ENCODE data around the gene SYT11. TPM values are rescaled to one million over a fixed set of nuclear protein-coding genes. Genes with fewer than 3 reads are reported as not detected.
"Not testable (repeated sequence)": the region's sequence is repeated elsewhere in the genome, so short reads cannot be mapped to it uniquely, and the experiment has no call there.

The SYT11 gene
- total RNA-seq = 10 to 100 TPM; 29.3 to 43.9 TPM

- Mint-ChIP-seq H3K4me1 (ENCODE audit: low read depth in 2 of 2) (peaks cover 44 to 56% of the 10 kb centered on the region in 2 donors), H3K4me3 (peak within 1 kb of the TSS; percentile 96), H3K36me3 (peaks cover 5% of the 10 kb centered on the region), H3K27ac (peak within 1 kb of the TSS; percentile 96 to 99), H3K27me3 (no peaks in the 10 kb centered on the region), H3K9me3 (no peaks in the 10 kb centered on the region)
- ATAC-seq (peak; percentile 87 to 90), DNase-seq (ENCODE audit: low spot score) (peak; percentile 95)
These were observed at the start of gene SYT11 for GRCh38 chr1:155859234-155859829. Gene SYT11 (plus strand): TSS chr1:155859567. CDS start chr1:155859762, 195 bp downstream.

DNA sequence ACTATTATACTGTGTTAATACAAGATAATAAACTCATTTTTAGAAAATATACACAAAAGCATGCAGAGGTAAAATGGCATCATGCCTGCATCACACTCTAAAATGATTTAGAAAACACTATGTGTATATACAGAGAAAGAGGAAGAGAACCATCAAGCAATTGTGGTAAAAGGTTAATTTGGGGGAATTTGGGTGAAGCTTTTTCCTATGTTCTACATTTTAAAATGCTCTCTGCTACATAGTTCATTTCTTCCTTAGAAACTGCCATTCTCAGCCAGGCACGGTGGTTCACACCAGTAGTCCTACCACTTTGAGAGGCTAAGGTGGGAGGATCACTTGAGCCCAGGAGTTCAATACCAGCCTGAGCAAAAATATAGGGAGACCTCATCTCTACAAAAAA, 46.5 kb upstream of the SYT11 start:
- no peak for ATAC-seq
- no peaks in the 10 kb centered on the region for H3K9me3 Mint-ChIP-seq
- H3K36me3 Mint-ChIP-seq = peaks cover 21% of the 10 kb centered on the region
- H3K27me3 Mint-ChIP-seq = no peaks in the 10 kb centered on the region
- no peak for DNase-seq (ENCODE audit: low spot score)
- no peaks in the 10 kb centered on the region for H3K4me1 Mint-ChIP-seq (ENCODE audit: low read depth in 2 of 2)
- no peak overlapping the region for H3K27ac Mint-ChIP-seq
- no peak overlapping the region for H3K4me3 Mint-ChIP-seq

DNA sequence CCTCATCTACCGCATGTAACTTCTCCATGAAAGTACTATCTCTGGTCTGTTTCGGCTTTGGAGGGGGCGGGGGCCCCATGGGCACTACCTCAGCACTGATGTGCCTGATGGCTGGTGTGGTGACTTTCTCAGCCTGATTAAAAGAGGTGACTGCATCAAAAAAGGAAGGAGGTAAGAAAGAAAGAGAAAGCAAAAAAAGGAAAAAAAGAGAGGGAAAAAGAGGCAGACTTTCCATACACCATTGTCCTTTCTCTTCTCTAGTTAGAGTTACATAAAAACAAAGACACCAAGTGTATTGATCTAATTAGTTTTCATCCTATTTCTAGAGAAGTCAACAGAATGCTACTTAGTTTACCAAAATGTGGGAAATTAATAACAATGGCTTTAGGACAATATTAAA, 45.7 kb upstream of the SYT11 start:
- no peak for ATAC-seq
- H3K4me1 Mint-ChIP-seq (ENCODE audit: low read depth in 2 of 2) = no peaks in the 10 kb centered on the region
- H3K27me3 Mint-ChIP-seq = no peaks in the 10 kb centered on the region
- peaks cover 21% of the 10 kb centered on the region for H3K36me3 Mint-ChIP-seq
- H3K9me3 Mint-ChIP-seq = no peaks in the 10 kb centered on the region
- H3K27ac Mint-ChIP-seq = no peak overlapping the region
- no peak for DNase-seq (ENCODE audit: low spot score)
- no peak overlapping the region for H3K4me3 Mint-ChIP-seq

DNA sequence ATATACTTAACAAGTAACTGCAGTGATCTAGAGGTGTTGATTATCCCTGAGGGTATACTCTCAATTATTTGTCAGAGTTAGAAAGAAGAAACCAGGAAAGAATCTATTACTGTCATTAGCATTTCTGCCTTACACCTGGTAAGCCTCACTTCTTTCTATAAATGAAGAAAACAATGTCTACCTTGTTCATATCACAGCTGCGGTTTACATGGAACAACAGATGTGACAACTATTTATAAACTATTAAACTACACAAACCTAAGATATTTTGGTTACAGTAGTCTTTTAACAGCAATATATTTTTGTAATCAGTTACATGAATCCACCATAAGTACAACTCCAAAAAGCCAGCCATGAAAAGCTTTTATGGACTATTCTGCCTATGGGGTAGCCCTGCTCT, 43.0 kb upstream of the SYT11 start:
- Mint-ChIP-seq H3K4me1 (ENCODE audit: low read depth in 2 of 2) (no peaks in the 10 kb centered on the region), H3K9me3 (no peaks in the 10 kb centered on the region), H3K4me3 (no peak overlapping the region), H3K27ac (no peak overlapping the region), H3K27me3 (no peaks in the 10 kb centered on the region), H3K36me3 (peaks cover 28% of the 10 kb centered on the region)
- no peak for ATAC-seq
- no peak for DNase-seq (ENCODE audit: low spot score)

DNA sequence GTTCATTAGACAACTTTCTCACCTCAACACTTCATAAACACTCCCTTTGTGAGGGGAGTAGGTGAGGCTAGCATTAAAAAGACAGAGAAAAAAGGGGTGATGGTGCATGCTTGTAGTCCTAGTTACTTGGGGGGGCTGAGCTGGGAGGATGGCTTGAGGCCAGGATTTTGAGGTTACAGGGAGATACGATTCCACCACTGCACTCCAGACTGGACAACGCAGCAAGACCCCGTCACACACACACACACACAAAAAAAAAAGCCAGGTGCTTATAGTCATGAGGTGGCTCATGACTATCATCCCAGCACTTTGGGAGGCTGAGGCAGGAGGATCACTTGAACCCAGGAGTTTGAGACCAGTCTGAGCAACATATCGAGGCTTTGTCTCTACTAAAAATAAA, 31.9 kb upstream of the SYT11 start:
- Mint-ChIP-seq H3K4me3 (no peak overlapping the region), H3K36me3 (peaks cover 9% of the 10 kb centered on the region), H3K27me3 (no peaks in the 10 kb centered on the region), H3K9me3 (no peaks in the 10 kb centered on the region), H3K4me1 (ENCODE audit: low read depth in 2 of 2) (peaks cover 0 to 3% of the 10 kb centered on the region in 2 donors), H3K27ac (peak overlapping the region in 1 of 2 donors; percentile 17)
- ATAC-seq (no peak), DNase-seq (ENCODE audit: low spot score) (no peak)

- no peak for ATAC-seq
- Mint-ChIP-seq H3K36me3 (peaks cover 8% of the 10 kb centered on the region), H3K4me3 (no peak overlapping the region), H3K27me3 (no peaks in the 10 kb centered on the region), H3K27ac (no peak overlapping the region), H3K9me3 (no peaks in the 10 kb centered on the region), H3K4me1 (ENCODE audit: low read depth in 2 of 2) (peaks cover 10 to 19% of the 10 kb centered on the region in 2 donors)
- no peak for DNase-seq (ENCODE audit: low spot score)
These were observed 27.9 kb upstream of the SYT11 start for GRCh38 chr1:155831279-155831976.

GRCh38 chr1:155833665-155834295, 25.6 kb upstream of the SYT11 start:
- Mint-ChIP-seq H3K9me3 (no peaks in the 10 kb centered on the region), H3K27me3 (no peaks in the 10 kb centered on the region), H3K4me1 (ENCODE audit: low read depth in 2 of 2) (peaks cover 21 to 27% of the 10 kb centered on the region in 2 donors), H3K27ac (no peak overlapping the region), H3K4me3 (no peak overlapping the region), H3K36me3 (peaks cover 5% of the 10 kb centered on the region)
- DNase-seq (ENCODE audit: low spot score) = no peak
- ATAC-seq = no peak

DNA sequence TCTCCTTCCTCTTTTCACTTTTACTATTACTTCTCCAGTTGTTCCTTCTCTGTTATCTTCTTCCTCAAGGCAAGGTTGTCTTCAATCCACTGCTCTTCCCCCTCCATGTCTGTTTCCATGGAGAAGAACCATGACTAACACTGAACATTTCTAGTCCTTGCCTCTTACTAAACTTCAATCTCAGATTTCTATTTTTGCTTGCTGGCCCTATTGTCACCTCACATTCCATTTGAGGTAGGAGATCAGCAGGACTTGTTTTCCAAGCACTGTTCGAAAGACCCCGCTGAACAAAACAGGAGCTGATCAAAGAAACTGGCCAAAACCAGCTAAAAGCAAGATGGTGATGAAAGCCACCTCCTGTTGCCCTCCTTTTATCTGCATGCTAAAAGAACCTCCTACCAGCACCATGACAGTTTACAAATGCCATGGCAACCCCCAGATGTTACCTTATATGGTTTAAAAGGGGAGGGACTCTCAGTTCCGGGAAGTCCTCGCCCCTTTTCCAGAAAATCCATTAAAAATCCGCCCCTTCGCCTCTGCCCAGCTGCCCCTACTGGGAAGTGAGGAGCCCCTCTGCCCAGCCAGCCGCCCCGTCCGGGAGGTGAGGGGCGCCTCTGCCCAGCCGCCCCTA, 25.0 kb upstream of the SYT11 start:
- Mint-ChIP-seq H3K4me1 (ENCODE audit: low read depth in 2 of 2) (peaks cover 21 to 27% of the 10 kb centered on the region in 2 donors), H3K27ac (no peak overlapping the region), H3K4me3 (no peak overlapping the region), H3K27me3 (no peaks in the 10 kb centered on the region), H3K9me3 (no peaks in the 10 kb centered on the region), H3K36me3 (peaks cover 5% of the 10 kb centered on the region)
- ATAC-seq = no peak
- no peak for DNase-seq (ENCODE audit: low spot score)

- H3K4me3 Mint-ChIP-seq; H3K27me3 Mint-ChIP-seq; H3K36me3 Mint-ChIP-seq; H3K9me3 Mint-ChIP-seq; ATAC-seq; DNase-seq (ENCODE audit: low spot score); H3K27ac Mint-ChIP-seq: not testable (repeated sequence)
- H3K4me1 Mint-ChIP-seq (ENCODE audit: low read depth in 2 of 2) = peaks cover 21 to 29% of the 10 kb centered on the region in 2 donors
These were observed 24.4 kb upstream of the SYT11 start for GRCh38 chr1:155834927-155835399.

DNA sequence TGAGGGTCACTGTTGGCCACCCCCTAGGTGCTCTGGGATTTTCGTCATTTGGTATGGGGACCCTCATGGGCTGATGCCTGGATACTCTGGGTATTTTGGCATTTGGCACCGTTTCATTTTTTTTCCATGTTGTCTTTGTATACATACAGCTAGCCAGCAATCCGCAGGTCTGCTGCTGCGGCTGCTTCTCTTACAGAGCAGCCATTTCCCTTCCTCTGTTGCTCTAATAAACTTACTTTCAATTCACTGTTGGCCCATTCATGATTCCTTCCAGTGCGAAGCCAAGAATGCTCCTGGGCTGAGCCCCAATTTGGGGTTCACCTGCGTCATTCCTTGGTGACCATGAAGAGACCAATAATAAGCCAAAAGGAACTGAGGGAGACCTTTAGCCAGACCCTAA, 23.8 kb upstream of the SYT11 start:
- Mint-ChIP-seq H3K36me3 (peaks cover 5% of the 10 kb centered on the region), H3K27ac (no peak overlapping the region), H3K4me3 (no peak overlapping the region), H3K4me1 (ENCODE audit: low read depth in 2 of 2) (peaks cover 21 to 30% of the 10 kb centered on the region in 2 donors), H3K9me3 (no peaks in the 10 kb centered on the region), H3K27me3 (no peaks in the 10 kb centered on the region)
- ATAC-seq (no peak), DNase-seq (ENCODE audit: low spot score) (no peak)

GRCh38 chr1:155840386-155840785, 19.0 kb upstream of the SYT11 start:
- Mint-ChIP-seq H3K4me3 (no peak overlapping the region), H3K4me1 (ENCODE audit: low read depth in 2 of 2) (peaks cover 40 to 44% of the 10 kb centered on the region in 2 donors), H3K9me3 (no peaks in the 10 kb centered on the region), H3K36me3 (peaks cover 6% of the 10 kb centered on the region), H3K27me3 (no peaks in the 10 kb centered on the region), H3K27ac (peak overlapping the region in 1 of 2 donors; percentile 32)
- DNase-seq (ENCODE audit: low spot score) (no peak), ATAC-seq (no peak)

- peaks cover 15% of the 10 kb centered on the region for H3K36me3 Mint-ChIP-seq
These were observed 14.4 kb upstream of the SYT11 start for GRCh38 chr1:155844860-155845421.

DNA sequence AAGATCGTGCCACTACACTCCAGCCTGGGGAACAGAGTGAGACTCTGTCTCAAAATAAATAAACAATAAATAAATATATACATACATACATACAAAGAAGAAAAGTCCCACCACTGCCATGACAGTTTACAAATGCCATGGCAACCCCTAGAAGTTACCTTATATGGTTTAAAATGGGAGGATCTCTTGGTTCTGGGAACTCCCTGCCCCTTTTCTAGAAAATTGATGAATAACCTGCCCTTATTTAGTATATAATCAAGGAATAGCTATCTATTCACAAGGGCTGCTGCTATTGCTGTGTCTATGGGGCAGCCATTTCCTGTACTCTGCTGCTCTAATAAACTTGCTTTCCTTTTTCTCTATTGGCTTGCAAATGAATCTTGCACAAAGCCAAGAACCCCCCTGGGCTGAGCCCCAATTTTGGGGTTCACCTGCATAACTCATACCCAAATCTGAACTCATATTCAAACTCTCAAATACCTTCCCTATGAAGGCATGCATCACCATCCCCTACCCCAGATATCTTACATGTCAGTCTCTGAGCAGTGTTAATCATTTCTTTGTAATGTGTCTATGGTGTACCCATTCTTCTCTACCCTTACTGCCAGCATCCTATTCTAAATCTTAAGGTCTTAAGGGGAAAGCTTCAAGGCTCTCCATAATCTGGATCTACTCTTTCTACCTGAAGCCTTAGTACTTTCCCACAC, 11.4 kb upstream of the SYT11 start:
- ATAC-seq (peak; percentile 74 to 75), DNase-seq (ENCODE audit: low spot score) (no peak)
- Mint-ChIP-seq H3K27ac (peak overlapping the region; percentile 49 to 60), H3K4me1 (ENCODE audit: low read depth in 2 of 2) (peaks cover 44 to 53% of the 10 kb centered on the region in 2 donors), H3K4me3 (peak overlapping the region; percentile 56), H3K27me3 (no peaks in the 10 kb centered on the region), H3K36me3 (peaks cover 30% of the 10 kb centered on the region), H3K9me3 (no peaks in the 10 kb centered on the region)

More at GRCh38 chr1:155844860-155845421, 14.4 kb upstream of the SYT11 start:
- DNase-seq (ENCODE audit: low spot score) (no peak), ATAC-seq (no peak)
- H3K4me1 Mint-ChIP-seq (ENCODE audit: low read depth in 2 of 2) = peaks cover 36 to 41% of the 10 kb centered on the region in 2 donors
- no peaks in the 10 kb centered on the region for H3K27me3 Mint-ChIP-seq
- no peaks in the 10 kb centered on the region for H3K9me3 Mint-ChIP-seq
- no peak overlapping the region for H3K4me3 Mint-ChIP-seq
- H3K27ac Mint-ChIP-seq = peak overlapping the region in 1 of 2 donors; percentile 57
